CD4-positive, CD25-positive, alpha-beta regulatory T cell (primary cell): Measurements from ENCODE around the gene DHRS12. TPM values are rescaled to one million over a fixed set of nuclear protein-coding genes. Genes with fewer than 3 reads are reported as not detected.
A peak's percentile ranks its signal among the peaks of the same experiment; 100 is the strongest.

Source experiments
- ATAC-seq, 2 donors: fragments of 150-1000 bp; cut with Tn5 transposase; one replicate each; pipeline ENCODE4 v1.10.0; 2021; ENCODE audit warnings: low read depth in 2 of 2, moderate number of reproducible peaks in 2 of 2, moderate library complexity in 1 of 2
- DNase-seq, 3 donors: peaks; one replicate each; pipeline versions ENCODE4 v3.0.0 to v3.0.0-alpha.2; 2012 to 2022; ENCODE audit warnings: mixed read lengths in 1 of 3
- H3K27ac ChIP-seq: one replicate; pipeline ENCODE4 v1.7.0; 2013; ENCODE audit warnings: mild to moderate bottlenecking, low read length; ENCODE audit not compliant: insufficient read depth, poor library complexity, severe bottlenecking
- H3K27me3 ChIP-seq: one replicate; pipeline ENCODE4 v1.7.0; 2013; ENCODE audit warnings: low read length; ENCODE audit not compliant: control insufficient read depth, insufficient read depth
- H3K36me3 ChIP-seq: one replicate; pipeline ENCODE4 v1.7.0; 2013; ENCODE audit warnings: mild to moderate bottlenecking, low read length, moderate library complexity; ENCODE audit not compliant: control insufficient read depth, insufficient read depth
- H3K4me1 ChIP-seq: 2 replicates; pipeline ENCODE4 v1.7.0; 2013; ENCODE audit warnings: mild to moderate bottlenecking, low read length; ENCODE audit not compliant: insufficient read depth, control insufficient read depth, poor library complexity, severe bottlenecking
- H3K4me3 ChIP-seq: one replicate; pipeline ENCODE4 v1.7.0; 2013; ENCODE audit warnings: low read depth, mild to moderate bottlenecking, low read length, moderate library complexity
- H3K9me3 ChIP-seq, 2 experiments: 1 replicate in 1 of 2; 2 replicates in 1 of 2; pipeline ENCODE4 v1.7.0; 2013; ENCODE audit warnings: low read length in 2 of 2, mild to moderate bottlenecking in 1 of 2, moderate library complexity in 1 of 2; ENCODE audit not compliant: control insufficient read depth in 2 of 2
- H3K27ac Mint-ChIP-seq, 3 donors: one replicate each; pipeline ENCODE4 v1.8.0; 2020 to 2022; ENCODE audit warnings: mild to moderate bottlenecking in 3 of 3, mixed read lengths in 3 of 3, moderate library complexity in 2 of 3
- H3K27me3 Mint-ChIP-seq: one replicate; pipeline ENCODE4 v1.8.0; 2022; ENCODE audit warnings: mild to moderate bottlenecking, mixed read lengths
- H3K36me3 Mint-ChIP-seq: one replicate; pipeline ENCODE4 v1.8.0; 2020; ENCODE audit warnings: mixed read lengths
- H3K4me1 Mint-ChIP-seq, 4 donors: one replicate each; pipeline ENCODE4 v1.8.0; 2020 to 2022; ENCODE audit warnings: mixed read lengths in 4 of 4, mild to moderate bottlenecking in 1 of 4
- H3K4me3 Mint-ChIP-seq, 4 donors: one replicate each; pipeline ENCODE4 v1.8.0; 2020 to 2022; ENCODE audit warnings: mild to moderate bottlenecking in 4 of 4, mixed read lengths in 4 of 4, moderate library complexity in 3 of 4
- H3K9me3 Mint-ChIP-seq, 7 donors: one replicate each; pipeline ENCODE4 v1.8.0; 2020 to 2022; ENCODE audit warnings: mixed read lengths in 7 of 7, mild to moderate bottlenecking in 3 of 7, moderate library complexity in 2 of 7
- polyA plus RNA-seq, 4 donors: library from polyadenylated mRNA; unstranded; fragments of 300-500 nt; fragmentation: Illumina TruSeq; gene quantifications; one replicate each; pipeline ENCODE4 v1.2.3, GENCODE V29; 2021
- total RNA-seq: library from RNA; stranded (reverse); gene quantifications from one replicate; pipeline ENCODE4 v1.2.3, GENCODE V29; 2022

Gene DHRS12
- total and polyA plus RNA-seq, 5 donors from 2014 or later, result 25.9 to 42.9 (median 32.1) TPM

DNA sequence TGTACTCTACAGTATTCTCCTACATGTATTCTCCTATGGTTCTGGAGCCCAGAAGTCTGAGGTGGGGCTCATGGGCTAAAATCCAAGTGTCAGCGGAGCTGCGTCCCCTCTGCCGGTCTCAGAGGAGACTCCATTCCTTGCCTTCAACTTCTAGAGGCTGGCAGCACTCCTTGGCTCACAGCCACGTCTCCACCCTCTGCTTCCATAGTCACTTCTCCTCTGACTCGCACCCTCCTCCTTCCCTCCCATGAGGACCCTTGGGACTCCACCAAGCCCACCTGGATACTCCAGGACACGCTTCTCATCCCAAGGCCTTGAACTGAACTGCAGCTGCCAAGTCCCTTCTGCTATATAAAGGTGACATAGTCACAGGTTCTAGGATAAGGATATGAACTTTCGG is 27.8 kb downstream of the DHRS12 start:
- Histone ChIP-seq H3K4me1 (no peaks in the 10 kb centered on the region), H3K27me3 (no peaks in the 10 kb centered on the region), H3K9me3 (no peaks in the 10 kb centered on the region), H3K27ac (no peak overlapping the region), H3K4me3 (no peak overlapping the region), H3K36me3 (peaks cover 14% of the 10 kb centered on the region)
- Mint-ChIP-seq H3K4me3 (no peak overlapping the region), H3K27me3 (peaks cover 5% of the 10 kb centered on the region), H3K36me3 (peaks cover 16% of the 10 kb centered on the region), H3K9me3 (no peaks in the 10 kb centered on the region), H3K27ac (no peak overlapping the region), H3K4me1 (peaks cover 0 to 3% (median 0%) of the 10 kb centered on the region in 4 donors)
- ATAC-seq, result no peak
- DNase-seq, result no peak

DNA sequence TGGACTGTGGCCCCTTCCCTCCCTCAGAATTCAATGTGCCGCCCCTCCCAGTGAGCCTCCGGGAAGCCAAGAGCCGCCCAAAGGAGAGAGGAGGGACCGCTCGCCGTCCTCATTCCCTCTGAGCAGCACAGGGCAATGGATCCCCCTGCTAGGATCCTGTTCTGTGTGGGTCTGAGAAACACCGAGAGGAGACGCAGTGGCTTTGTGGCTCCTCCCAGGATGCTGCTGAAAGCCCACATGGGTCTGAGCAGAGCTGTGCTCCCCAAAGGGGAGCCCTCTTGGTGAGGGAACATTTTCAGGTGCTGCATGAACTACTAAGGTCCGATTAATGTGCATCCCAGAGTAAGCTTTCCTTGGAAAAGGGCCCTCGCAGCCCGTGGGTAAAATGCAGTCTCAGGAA is 30.4 kb downstream of the DHRS12 start:
- H3K4me1 Mint-ChIP-seq, result no peaks in the 10 kb centered on the region
- H3K36me3 ChIP-seq, result peaks cover 17% of the 10 kb centered on the region
- no peaks in the 10 kb centered on the region for H3K9me3 Mint-ChIP-seq
- H3K9me3 ChIP-seq, result no peaks in the 10 kb centered on the region
- H3K27ac Mint-ChIP-seq, result no peak overlapping the region
- no peak overlapping the region for H3K27ac ChIP-seq
- DNase-seq, result no peak
- no peaks in the 10 kb centered on the region for H3K4me1 ChIP-seq
- H3K4me3 Mint-ChIP-seq, result no peak overlapping the region
- H3K27me3 Mint-ChIP-seq, result peaks cover 5% of the 10 kb centered on the region
- H3K27me3 ChIP-seq, result no peaks in the 10 kb centered on the region
- H3K36me3 Mint-ChIP-seq, result peaks cover 4% of the 10 kb centered on the region
- no peak for ATAC-seq
- H3K4me3 ChIP-seq, result no peak overlapping the region

DNA sequence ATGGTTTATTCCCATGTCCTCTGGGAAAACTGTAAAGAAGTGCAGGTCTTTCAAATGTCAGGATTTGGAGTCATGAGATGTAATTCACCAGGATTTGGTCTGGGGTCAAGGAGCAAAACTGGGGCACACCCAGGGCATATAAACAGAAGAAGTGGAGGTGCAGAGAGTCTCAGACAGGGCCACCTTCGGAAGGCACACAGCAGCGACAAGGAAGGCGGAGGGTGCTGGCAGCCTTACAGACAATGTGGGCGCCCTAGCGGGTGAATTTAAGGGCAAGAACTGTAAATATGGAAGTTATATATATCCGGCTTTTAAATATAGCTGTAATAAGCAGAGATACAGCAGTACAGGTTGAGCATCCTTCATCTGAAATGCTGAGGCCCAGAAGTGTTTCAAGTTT is 31.2 kb downstream of the DHRS12 start:
- H3K4me3 Mint-ChIP-seq, result no peak overlapping the region
- Histone ChIP-seq H3K4me1 (no peaks in the 10 kb centered on the region), H3K9me3 (no peaks in the 10 kb centered on the region), H3K27ac (no peak overlapping the region), H3K27me3 (no peaks in the 10 kb centered on the region), H3K36me3 (peaks cover 21% of the 10 kb centered on the region), H3K4me3 (no peak overlapping the region)
- H3K27ac Mint-ChIP-seq, result no peak overlapping the region
- no peaks in the 10 kb centered on the region for H3K4me1 Mint-ChIP-seq
- no peaks in the 10 kb centered on the region for H3K9me3 Mint-ChIP-seq
- H3K36me3 Mint-ChIP-seq, result peaks cover 4% of the 10 kb centered on the region
- ATAC-seq (no peak), DNase-seq (no peak)
- H3K27me3 Mint-ChIP-seq, result peaks cover 5% of the 10 kb centered on the region

DNA sequence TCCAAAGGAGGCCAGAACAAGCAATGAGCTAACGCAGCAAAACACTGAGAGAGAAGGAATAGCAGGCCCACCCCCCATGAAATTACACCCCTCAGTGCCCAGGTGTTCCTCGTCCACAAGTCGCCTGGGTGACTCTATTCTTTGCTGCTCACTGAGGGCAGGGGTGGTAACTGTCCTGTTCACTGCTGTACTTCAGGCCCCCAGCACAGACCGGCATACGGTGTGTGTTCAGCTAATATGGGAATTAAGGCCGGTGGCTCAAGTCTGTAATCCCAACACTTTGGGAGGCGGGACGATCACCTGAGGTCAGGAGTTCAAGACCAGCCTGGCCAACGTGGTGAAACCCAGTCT is 31.9 kb downstream of the DHRS12 start:
- ATAC-seq (no peak), DNase-seq (no peak)
- Mint-ChIP-seq H3K27ac (no peak overlapping the region), H3K9me3 (no peaks in the 10 kb centered on the region), H3K27me3 (peaks cover 5% of the 10 kb centered on the region), H3K4me1 (no peaks in the 10 kb centered on the region), H3K4me3 (no peak overlapping the region), H3K36me3 (peaks cover 4% of the 10 kb centered on the region)
- Histone ChIP-seq H3K4me3 (no peak overlapping the region), H3K27ac (no peak overlapping the region), H3K4me1 (no peaks in the 10 kb centered on the region), H3K36me3 (peaks cover 22% of the 10 kb centered on the region), H3K9me3 (no peaks in the 10 kb centered on the region), H3K27me3 (no peaks in the 10 kb centered on the region)

DNA sequence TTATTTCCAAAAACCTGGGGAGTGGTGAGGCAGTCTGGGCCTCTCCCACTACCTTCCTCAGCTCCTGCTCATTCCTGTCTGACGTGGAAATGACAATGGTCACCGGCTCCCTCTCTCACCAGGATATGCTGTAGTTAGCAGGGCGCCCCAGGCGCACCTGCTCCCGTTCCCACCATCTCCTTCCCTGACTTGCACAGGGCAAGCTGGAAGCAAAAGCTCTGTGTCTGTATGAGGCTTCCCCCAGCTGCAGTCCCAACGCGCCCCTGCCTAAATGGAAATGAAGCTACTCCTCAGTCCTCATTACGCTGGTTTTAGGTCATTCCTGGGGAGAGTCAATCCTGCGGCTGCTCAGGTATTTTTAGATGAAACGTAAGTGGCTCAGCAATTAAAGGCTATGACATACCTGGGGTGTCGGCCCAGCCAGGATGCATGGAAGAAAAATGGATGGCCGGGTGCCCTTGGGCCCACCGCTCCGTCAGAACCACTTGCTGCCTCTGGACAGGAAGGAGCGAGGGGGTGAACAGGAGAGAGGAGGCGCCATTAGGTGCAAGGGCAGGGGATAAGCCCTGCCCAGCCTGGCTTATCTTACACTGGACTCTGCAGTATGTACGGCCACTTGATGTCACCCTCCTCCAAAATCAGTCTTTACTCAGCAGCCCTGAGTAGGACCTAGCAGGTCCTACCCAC is 32.4 kb downstream of the DHRS12 start:
- H3K27me3 ChIP-seq, result no peaks in the 10 kb centered on the region
- Mint-ChIP-seq H3K27ac (peak overlapping the region in 2 of 3 donors; percentile 38 to 40), H3K27me3 (peaks cover 5% of the 10 kb centered on the region), H3K4me3 (no peak overlapping the region), H3K36me3 (peaks cover 4% of the 10 kb centered on the region), H3K4me1 (peaks cover 0 to 2% (median 0%) of the 10 kb centered on the region in 4 donors), H3K9me3 (no peaks in the 10 kb centered on the region)
- ATAC-seq (no peak), DNase-seq (no peak)
- H3K9me3 ChIP-seq, result no peaks in the 10 kb centered on the region
- no peaks in the 10 kb centered on the region for H3K4me1 ChIP-seq
- H3K36me3 ChIP-seq, result peaks cover 22% of the 10 kb centered on the region
- H3K27ac ChIP-seq, result no peak overlapping the region
- H3K4me3 ChIP-seq, result no peak overlapping the region

DNA sequence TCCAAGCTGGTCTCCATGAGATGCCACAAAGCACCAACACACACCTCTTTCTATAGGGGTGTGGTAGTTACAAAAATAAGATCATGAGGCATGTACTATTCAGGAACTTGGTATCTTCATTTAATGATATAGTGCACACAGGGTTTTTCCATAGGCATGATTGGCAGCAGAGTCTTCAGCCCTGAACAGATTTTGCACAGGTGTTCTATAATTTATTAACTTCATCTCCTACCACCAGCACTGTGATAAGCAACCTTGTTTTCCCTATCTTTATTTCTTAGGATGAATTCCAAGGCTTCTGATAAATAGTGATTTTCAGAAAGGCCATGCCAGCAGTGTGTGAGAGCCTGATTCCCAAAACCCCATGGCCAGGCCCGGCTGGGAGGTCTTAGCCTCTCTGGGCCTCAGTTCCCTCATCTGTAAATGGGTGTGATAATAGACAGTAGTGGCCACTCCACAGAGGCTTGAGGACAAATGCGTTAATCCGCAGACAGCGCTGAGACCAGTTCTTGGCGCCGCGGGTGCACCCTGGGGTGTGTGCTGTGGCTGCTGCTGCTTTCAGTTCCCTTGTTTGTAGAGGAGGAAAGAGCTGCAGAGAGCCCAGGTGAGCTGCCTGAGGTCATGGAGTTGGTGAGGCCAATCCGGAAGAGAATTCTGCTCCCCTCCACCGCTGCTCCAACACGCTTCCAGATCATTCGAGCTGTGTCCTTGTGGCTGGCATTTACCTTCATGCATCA is 33.1 kb downstream of the DHRS12 start:
- no peaks in the 10 kb centered on the region for H3K27me3 ChIP-seq
- peak overlapping the region in 1 of 3 donors; percentile 84 for H3K27ac Mint-ChIP-seq
- peaks cover 4% of the 10 kb centered on the region for H3K36me3 Mint-ChIP-seq
- H3K27ac ChIP-seq, result no peak overlapping the region
- H3K36me3 ChIP-seq, result peaks cover 22% of the 10 kb centered on the region
- peaks cover 0 to 3% (median under 1%) of the 10 kb centered on the region in 4 donors for H3K4me1 Mint-ChIP-seq
- H3K27me3 Mint-ChIP-seq, result no peaks in the 10 kb centered on the region
- H3K4me1 ChIP-seq, result no peaks in the 10 kb centered on the region
- H3K9me3 ChIP-seq, result no peaks in the 10 kb centered on the region
- ATAC-seq (no peak), DNase-seq (no peak)
- H3K4me3 Mint-ChIP-seq, result no peak overlapping the region
- no peaks in the 10 kb centered on the region for H3K9me3 Mint-ChIP-seq
- no peak overlapping the region for H3K4me3 ChIP-seq

DNA sequence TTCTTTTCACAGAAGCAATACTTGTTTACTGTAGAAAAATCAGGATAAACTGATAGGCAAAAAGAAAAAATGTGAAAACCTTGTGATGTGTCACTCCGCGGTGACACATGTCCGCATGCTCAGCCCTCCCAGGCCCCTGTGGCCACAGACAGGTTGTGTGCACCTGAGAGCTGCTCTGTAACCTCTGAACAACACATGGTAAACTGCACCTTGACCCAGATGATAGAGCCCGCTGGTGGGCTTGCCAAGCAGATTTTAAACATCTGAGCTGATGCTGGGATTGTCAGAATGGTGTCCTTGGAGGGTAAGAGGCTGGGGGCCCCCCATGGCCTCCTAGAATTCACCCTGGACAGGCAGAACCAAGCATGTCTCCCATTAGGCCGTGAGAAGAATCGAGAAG is 33.8 kb downstream of the DHRS12 start:
- H3K27me3 ChIP-seq, result no peaks in the 10 kb centered on the region
- Mint-ChIP-seq H3K4me3 (no peak overlapping the region), H3K4me1 (peaks cover 0 to 9% (median 6%) of the 10 kb centered on the region in 4 donors), H3K9me3 (no peaks in the 10 kb centered on the region), H3K36me3 (peaks cover 4% of the 10 kb centered on the region), H3K27ac (peak overlapping the region in 1 of 3 donors; percentile 84), H3K27me3 (no peaks in the 10 kb centered on the region)
- DNase-seq (no peak), ATAC-seq (no peak)
- H3K27ac ChIP-seq, result no peak overlapping the region
- H3K4me3 ChIP-seq, result no peak overlapping the region
- H3K36me3 ChIP-seq, result peaks cover 22% of the 10 kb centered on the region
- H3K9me3 ChIP-seq, result no peaks in the 10 kb centered on the region
- H3K4me1 ChIP-seq, result peaks cover 3% of the 10 kb centered on the region
